OCI-LY7 (cell line): Measurements from ENCODE around the gene LRP5.

Experiments used
- CTCF ChIP-seq: fragments of 200-600 bp; sonication (generic); conservative IDR thresholded peaks from 2 replicates; pipeline ENCODE4 v1.5.1; 2014; ENCODE audit warnings: mild to moderate bottlenecking, antibody characterized with exemption, low read length, moderate library complexity, mixed read lengths
- EZH2phosphoT487 ChIP-seq: fragments of 200-600 bp; sonication (generic); IDR thresholded peaks from 2 replicates; pipeline ENCODE4 v1.6.1; 2018; ENCODE audit warnings: low read depth, borderline replicate concordance, mild to moderate bottlenecking, mixed run types, antibody characterized with exemption, low read length, moderate library complexity, mixed read lengths

GRCh38 chr11:68448604-68449011 is 136.2 kb downstream of the LRP5 start:
- TF ChIP-seq CTCF = no peak
- no peak for TF ChIP-seq EZH2phosphoT487
